Measurements from ENCODE around the gene XRCC1. TPM values are rescaled to one million over a fixed set of nuclear protein-coding genes. Genes with fewer than 3 reads are reported as not detected.
A peak's percentile ranks its signal among the peaks of the same experiment; 100 is the strongest.

The XRCC1 gene
- total RNA-seq, 1 donor from 2014 or later: 12.8 TPM

GRCh38 chr19:43622070-43622469, 46.7 kb upstream of the XRCC1 start:
- DNase-seq: no peak
- Histone ChIP-seq H3K27ac (replicated peaks) (no peak overlapping the region), H3K4me3 (no peak overlapping the region), H3K27me3 (ENCODE audit: low read depth) (no peaks in the 10 kb centered on the region), H3K36me3 (no peaks in the 10 kb centered on the region), H3K9me3 (replicated peaks) (no peaks in the 10 kb centered on the region), H3K4me1 (peaks cover 27% of the 10 kb centered on the region)
- intact Hi-C loops (cut with micrococcal nuclease): no loop called here
- no peak for TF ChIP-seq CTCF (IDR thresholded peaks at IDR 0.05; ENCODE audit: borderline replicate concordance)

GRCh38 chr19:43620061-43621001, 45.0 kb upstream of the XRCC1 start:
- Histone ChIP-seq H3K27ac (replicated peaks) (peak overlapping the region; percentile 98), H3K27me3 (ENCODE audit: low read depth) (no peaks in the 10 kb centered on the region), H3K9me3 (replicated peaks) (no peaks in the 10 kb centered on the region), H3K4me3 (peak overlapping the region; percentile 86), H3K36me3 (no peaks in the 10 kb centered on the region), H3K4me1 (peaks cover 27% of the 10 kb centered on the region)
- TF ChIP-seq CTCF (IDR thresholded peaks at IDR 0.05; ENCODE audit: borderline replicate concordance): no peak
- intact Hi-C loops (cut with micrococcal nuclease): no loop called here
- DNase-seq: no peak

GRCh38 chr19:43619262-43620060, 44.1 kb upstream of the XRCC1 start, which contains the start of gene ZNF428:
Gene ZNF428, minus strand, starts transcription at chr19:43619629. Its CDS starts 5,325 bp downstream, at chr19:43614304.
- peak within 1 kb of the TSS; percentile 98 for H3K27ac ChIP-seq (replicated peaks)
- no peak for TF ChIP-seq CTCF (IDR thresholded peaks at IDR 0.05; ENCODE audit: borderline replicate concordance)
- DNase-seq: peak; percentile 87
- intact Hi-C loops (cut with micrococcal nuclease): no loop called here
- H3K27me3 ChIP-seq (ENCODE audit: low read depth): no peaks in the 10 kb centered on the region
- H3K4me3 ChIP-seq: peak within 1 kb of the TSS; percentile 86
- H3K9me3 ChIP-seq (replicated peaks): no peaks in the 10 kb centered on the region
- H3K36me3 ChIP-seq: no peaks in the 10 kb centered on the region
- H3K4me1 ChIP-seq: peaks cover 27% of the 10 kb centered on the region

- Histone ChIP-seq H3K4me1 (peaks cover 27% of the 10 kb centered on the region), H3K9me3 (replicated peaks) (no peaks in the 10 kb centered on the region), H3K27me3 (ENCODE audit: low read depth) (no peaks in the 10 kb centered on the region), H3K27ac (replicated peaks) (peak overlapping the region; percentile 98), H3K36me3 (peaks cover 2% of the 10 kb centered on the region), H3K4me3 (peak overlapping the region; percentile 86)
- DNase-seq: no peak
- no peak for TF ChIP-seq CTCF (IDR thresholded peaks at IDR 0.05; ENCODE audit: borderline replicate concordance)
- intact Hi-C loops (cut with micrococcal nuclease): no loop called here
Measured at GRCh38 chr19:43618921-43619261, 43.6 kb upstream of the XRCC1 start.

GRCh38 chr19:43616954-43617353, 41.6 kb upstream of the XRCC1 start:
- H3K36me3 ChIP-seq: peaks cover 22% of the 10 kb centered on the region
- intact Hi-C loops (cut with micrococcal nuclease): no loop called here
- peaks cover 27% of the 10 kb centered on the region for H3K4me1 ChIP-seq
- TF ChIP-seq CTCF (IDR thresholded peaks at IDR 0.05; ENCODE audit: borderline replicate concordance): no peak
- H3K4me3 ChIP-seq: no peak overlapping the region
- H3K9me3 ChIP-seq (replicated peaks): no peaks in the 10 kb centered on the region
- H3K27me3 ChIP-seq (ENCODE audit: low read depth): no peaks in the 10 kb centered on the region
- DNase-seq: no peak
- no peak overlapping the region for H3K27ac ChIP-seq (replicated peaks)
